B cell (primary cell): Measurements from ENCODE around the gene HDAC10. TPM values are rescaled to one million over a fixed set of nuclear protein-coding genes. Genes with fewer than 3 reads are reported as not detected.

ENCODE experiments used
- ATAC-seq: fragments of 200-7000 bp; cut with Tn5 transposase; one replicate; pipeline ENCODE4 v1.10.0; 2021; ENCODE audit warnings: low read depth, mild to moderate bottlenecking, moderate number of reproducible peaks, moderate library complexity
- CTCF ChIA-PET: fragments of 350-600 bp; sonication (Branson Sonifier 250); formaldehyde crosslinking; loops from one replicate; lab custom pipeline; 2021; ENCODE audit warnings: antibody characterized with exemption, inconsistent platforms; lab: Charles Lee
- POLR2A ChIA-PET: fragments of 350-600 bp; sonication (Branson Sonifier 250); formaldehyde crosslinking; loops from one replicate; lab custom pipeline; 2021; ENCODE audit warnings: antibody characterized with exemption; lab: Charles Lee
- DNase-seq: peaks from one replicate; pipeline ENCODE4 v3.0.0; 2013
- H2AFZ ChIP-seq: 2 replicates; pipeline ENCODE4 v1.6.1; 2012; ENCODE audit warnings: mild to moderate bottlenecking, low read depth, low read length; ENCODE audit not compliant: insufficient read depth, poor library complexity, severe bottlenecking
- H3K27ac ChIP-seq, 2 donors: 1 replicate in 1 of 2; 2 replicates in 1 of 2; pipeline ENCODE4 v1.5.1; 2012 to 2013; ENCODE audit warnings: low read length in 2 of 2, mild to moderate bottlenecking in 2 of 2, moderate library complexity in 1 of 2
- H3K27me3 ChIP-seq, 4 experiments: fragments of 200-600 bp in 1 of 4; sonication (generic) in 1 of 4; replicated peaks in 1 of 4; 1 replicate in 2 of 4; 2 replicates in 2 of 4; pipeline versions ENCODE4 v1.6.1 to v1.7.0; 2013 to 2016; ENCODE audit warnings: low read length in 3 of 4, mild to moderate bottlenecking in 2 of 4, mixed read lengths in 1 of 4, moderate library complexity in 1 of 4; ENCODE audit not compliant: insufficient read depth in 4 of 4, control insufficient read depth in 3 of 4; ENCODE audit errors: control extremely low read depth in 1 of 4
- H3K36me3 ChIP-seq, 2 experiments: replicated peaks in 1 of 2; 1 replicate in 1 of 2; 2 replicates in 1 of 2; pipeline versions ENCODE4 v1.6.1 to v1.7.1; 2013; ENCODE audit warnings: low read length in 1 of 2; ENCODE audit not compliant: insufficient read depth in 2 of 2, control insufficient read depth in 1 of 2; ENCODE audit errors: control extremely low read depth in 1 of 2, extremely low read depth in 1 of 2
- H3K4me1 ChIP-seq, 2 donors: fragments of 200-600 bp in 1 of 2; sonication (generic) in 1 of 2; 1 replicate in 1 of 2; 2 replicates in 1 of 2; pipeline versions ENCODE4 v1.5.1 to v1.6.1; 2013 to 2017; ENCODE audit warnings: low read length in 2 of 2; ENCODE audit not compliant: control insufficient read depth in 2 of 2, insufficient read depth in 2 of 2
- H3K4me2 ChIP-seq: replicated peaks from 2 replicates; pipeline ENCODE3; 2012; ENCODE audit warnings: mild to moderate bottlenecking, low read depth, low read length; ENCODE audit not compliant: poor library complexity, severe bottlenecking
- H3K4me3 ChIP-seq, 5 experiments: fragments of 200-600 bp in 1 of 5; sonication (generic) in 1 of 5; 1 replicate in 3 of 5; 2 replicates in 2 of 5; pipeline versions ENCODE4 v1.5.1 to v1.7.0; 2011 to 2016; ENCODE audit warnings: low read length in 4 of 5, mild to moderate bottlenecking in 4 of 5, low read depth in 2 of 5, control low read depth in 1 of 5, moderate library complexity in 1 of 5; ENCODE audit not compliant: insufficient read depth in 1 of 5; ENCODE audit errors: control extremely low read depth in 1 of 5, extremely low read depth in 1 of 5
- H3K79me2 ChIP-seq: fragments of 200-600 bp; sonication (generic); one replicate; pipeline ENCODE4 v1.6.0; 2016; ENCODE audit warnings: low read length; ENCODE audit not compliant: control insufficient read depth, insufficient read depth
- H3K9ac ChIP-seq: fragments of 200-600 bp; sonication (generic); 2 replicates; pipeline ENCODE4 v1.6.1; 2017; ENCODE audit warnings: mild to moderate bottlenecking, low read length, moderate library complexity
- H3K9me3 ChIP-seq, 3 donors: one replicate each; pipeline versions ENCODE4 v1.6.1 to v1.7.1; 2013; ENCODE audit warnings: low read length in 2 of 3; ENCODE audit not compliant: control insufficient read depth in 2 of 3, insufficient read depth in 1 of 3; ENCODE audit errors: control extremely low read depth in 1 of 3
- H4K20me1 ChIP-seq: 2 replicates; pipeline ENCODE4 v1.6.0; 2012; ENCODE audit warnings: mild to moderate bottlenecking, low read length; ENCODE audit not compliant: insufficient read depth, control insufficient read depth, poor library complexity, severe bottlenecking
- H3K27ac Mint-ChIP-seq: one replicate; pipeline ENCODE4 v1.8.0; 2021; ENCODE audit warnings: mixed read lengths
- H3K27me3 Mint-ChIP-seq: one replicate; pipeline ENCODE4 v1.8.0; 2021; ENCODE audit warnings: mixed read lengths
- H3K4me1 Mint-ChIP-seq: one replicate; pipeline ENCODE4 v1.8.0; 2021; ENCODE audit warnings: mixed read lengths
- H3K4me3 Mint-ChIP-seq: one replicate; pipeline ENCODE4 v1.8.0; 2021; ENCODE audit warnings: mixed read lengths
- H3K9me3 Mint-ChIP-seq: one replicate; pipeline ENCODE4 v1.8.0; 2022; ENCODE audit warnings: mixed read lengths; ENCODE audit not compliant: insufficient read depth
- EZH2 ChIP-seq: IDR thresholded peaks from 2 replicates; pipeline ENCODE4 v1.6.1; 2012; ENCODE audit warnings: borderline replicate concordance, low read depth, mild to moderate bottlenecking, moderate library complexity, low read length; ENCODE audit not compliant: insufficient read depth, poor library complexity, severe bottlenecking
- WGBS: methylation state at CpG from one replicate; pipeline ENCODE4 v1.1.5; 2013; ENCODE audit warnings: missing lambda C conversion rate; ENCODE audit not compliant: insufficient coverage; 5-methylcytosine and 5-hydroxymethylcytosine counted together
- intact Hi-C: fragments of 100-400 bp; cut with micrococcal nuclease; formaldehyde crosslinking; loops from one replicate; pipeline ENCODE4 v1.10.0; 2022
- polyA plus RNA-seq: library from polyadenylated mRNA; depleted of rRNA; stranded (reverse); fragments of >200 nt; gene quantifications from 2 replicates; pipeline ENCODE4 v1.2.3, GENCODE V29; 2012
- total RNA-seq, 2 donors: library from RNA; stranded (reverse); fragments of 120-200 nt in 1 of 2; gene quantifications; 1 replicate in 1 of 2; 2 replicates in 1 of 2; pipeline versions ENCODE4 v1.2.3 to v1.2.4, GENCODE V29; 2013 to 2022
- TF ChIP-seq, protein P1 (sequence below): fragments of 200-600 bp; IDR thresholded peaks from one replicate; pipeline ENCODE4 v1.8.0; 2022; ENCODE audit warnings: antibody characterized with exemption, mild to moderate bottlenecking

The HDAC10 gene
- total and polyA plus RNA-seq, 2 donors (not counting 1 experiment from before 2014, with no cell fraction given): 136 to 187 TPM

- H3K36me3 ChIP-seq: peaks cover 0 to 38% of the 10 kb centered on the region in 2 experiments
- CTCF ChIA-PET: interaction anchor here (0.8 to 2.9 kb wide), 12 partner anchors 8 to 476 kb away, joined by 3 to 20 read pairs (median 4); partner anchors contain the start of genes HDAC10, LMF2, NCAPH2 and SCO2
- no peaks in the 10 kb centered on the region for H3K27me3 ChIP-seq
- TF ChIP-seq, protein P1, sequence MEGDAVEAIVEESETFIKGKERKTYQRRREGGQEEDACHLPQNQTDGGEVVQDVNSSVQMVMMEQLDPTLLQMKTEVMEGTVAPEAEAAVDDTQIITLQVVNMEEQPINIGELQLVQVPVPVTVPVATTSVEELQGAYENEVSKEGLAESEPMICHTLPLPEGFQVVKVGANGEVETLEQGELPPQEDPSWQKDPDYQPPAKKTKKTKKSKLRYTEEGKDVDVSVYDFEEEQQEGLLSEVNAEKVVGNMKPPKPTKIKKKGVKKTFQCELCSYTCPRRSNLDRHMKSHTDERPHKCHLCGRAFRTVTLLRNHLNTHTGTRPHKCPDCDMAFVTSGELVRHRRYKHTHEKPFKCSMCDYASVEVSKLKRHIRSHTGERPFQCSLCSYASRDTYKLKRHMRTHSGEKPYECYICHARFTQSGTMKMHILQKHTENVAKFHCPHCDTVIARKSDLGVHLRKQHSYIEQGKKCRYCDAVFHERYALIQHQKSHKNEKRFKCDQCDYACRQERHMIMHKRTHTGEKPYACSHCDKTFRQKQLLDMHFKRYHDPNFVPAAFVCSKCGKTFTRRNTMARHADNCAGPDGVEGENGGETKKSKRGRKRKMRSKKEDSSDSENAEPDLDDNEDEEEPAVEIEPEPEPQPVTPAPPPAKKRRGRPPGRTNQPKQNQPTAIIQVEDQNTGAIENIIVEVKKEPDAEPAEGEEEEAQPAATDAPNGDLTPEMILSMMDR: no peak
- TF ChIP-seq EZH2: no peak
- POLR2A ChIA-PET: interaction anchor here (0.6 to 1.7 kb wide), 7 partner anchors 9 to 377 kb away, joined by 3 to 9 read pairs (median 5); no protein-coding TSS in a partner anchor
- H3K4me2 ChIP-seq: peak overlapping the region; percentile 93
- peak overlapping the region; percentile 65 to 99 (median 90) for H3K4me3 ChIP-seq
- H3K4me1 ChIP-seq: peaks cover 30 to 61% of the 10 kb centered on the region in 2 donors
- peak overlapping the region; percentile 91 to 96 for H3K27ac ChIP-seq
- H4K20me1 ChIP-seq: peaks cover 76% of the 10 kb centered on the region
- H3K4me1 Mint-ChIP-seq: peaks cover 40% of the 10 kb centered on the region
- 30% methylated on average over 24 of the region's 27 CpGs for WGBS
- no peak for DNase-seq
- no peak for ATAC-seq
- peak overlapping the region; percentile 96 for H3K4me3 Mint-ChIP-seq
- peak overlapping the region; percentile 85 for H2AFZ ChIP-seq
- no peaks in the 10 kb centered on the region for H3K9me3 ChIP-seq
- intact Hi-C loops: loop anchor here (1.0 to 2.0 kb wide), 5 partner anchors 8 to 377 kb away; partner anchors contain the start of gene MAPK11
- peaks cover 87% of the 10 kb centered on the region for H3K79me2 ChIP-seq
- no peaks in the 10 kb centered on the region for H3K9me3 Mint-ChIP-seq
- H3K9ac ChIP-seq: peak overlapping the region; percentile 88
- H3K27me3 Mint-ChIP-seq: no peaks in the 10 kb centered on the region
- H3K27ac Mint-ChIP-seq: peak overlapping the region; percentile 99
Measured at GRCh38 chr22:50243685-50244419, 7.2 kb downstream of the HDAC10 start.
